Nephron (organoid): ENCODE data around the gene SPTAN1.

ENCODE experiments used
- H3K27ac Mint-ChIP-seq, 3 experiments: 2 replicates each; pipeline ENCODE4 v1.8.0; 2020; ENCODE audit warnings: mixed read lengths in 3 of 3, mild to moderate bottlenecking in 2 of 3, moderate library complexity in 1 of 3
- H3K27me3 Mint-ChIP-seq: 2 replicates; pipeline ENCODE4 v1.8.0; 2021; ENCODE audit warnings: low read depth, mild to moderate bottlenecking, moderate library complexity, mixed read lengths
- H3K36me3 Mint-ChIP-seq: 2 replicates; pipeline ENCODE4 v1.8.0; 2020; ENCODE audit warnings: low read depth, mixed read lengths
- H3K4me1 Mint-ChIP-seq: 2 replicates; pipeline ENCODE4 v1.8.0; 2020; ENCODE audit warnings: mixed read lengths
- H3K4me3 Mint-ChIP-seq, 3 experiments: 2 replicates each; pipeline ENCODE4 v1.8.0; 2020; ENCODE audit warnings: mild to moderate bottlenecking in 3 of 3, mixed read lengths in 3 of 3, moderate library complexity in 2 of 3
- H3K9me3 Mint-ChIP-seq: 2 replicates; pipeline ENCODE4 v1.8.0; 2020; ENCODE audit warnings: mixed read lengths
- CTCF ChIP-seq, 3 experiments: fragments of 200-600 bp; sonication (generic); IDR thresholded peaks; one replicate each; pipeline ENCODE4 v1.5.0; 2021; ENCODE audit warnings: antibody characterized with exemption in 3 of 3; ENCODE audit not compliant: unreplicated experiment in 3 of 3

The SPTAN1 gene

DNA sequence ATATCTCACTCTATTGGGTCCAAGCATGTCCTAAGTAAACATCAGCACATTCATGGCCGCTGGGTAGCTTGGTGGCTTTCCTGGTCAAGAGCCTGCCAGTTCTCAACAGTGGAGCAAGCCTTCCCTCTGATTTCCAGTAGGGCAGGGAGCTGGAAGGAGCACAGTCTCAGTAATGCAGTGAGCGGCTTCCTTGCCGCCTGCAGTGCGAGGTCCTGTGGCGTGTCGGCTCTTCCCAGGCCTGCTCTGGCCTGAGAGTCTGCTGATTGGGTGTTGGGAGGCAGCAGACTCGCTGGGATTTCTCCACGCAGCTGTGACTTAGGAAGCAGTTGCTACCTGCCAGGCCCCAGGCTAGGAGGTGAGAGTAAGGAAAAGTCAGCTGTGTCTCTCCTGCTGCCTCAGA lies 51.3 kb downstream of the SPTAN1 start:
- H3K36me3 Mint-ChIP-seq, result peaks cover 72% of the 10 kb centered on the region
- H3K4me3 Mint-ChIP-seq, result no peak overlapping the region
- no peaks in the 10 kb centered on the region for H3K4me1 Mint-ChIP-seq
- H3K27me3 Mint-ChIP-seq, result no peaks in the 10 kb centered on the region
- H3K9me3 Mint-ChIP-seq, result no peaks in the 10 kb centered on the region
- no peak overlapping the region for H3K27ac Mint-ChIP-seq
- no peak for TF ChIP-seq CTCF (IDR thresholded peaks at IDR 0.05; ENCODE audit: unreplicated experiment in 3 of 3)

DNA sequence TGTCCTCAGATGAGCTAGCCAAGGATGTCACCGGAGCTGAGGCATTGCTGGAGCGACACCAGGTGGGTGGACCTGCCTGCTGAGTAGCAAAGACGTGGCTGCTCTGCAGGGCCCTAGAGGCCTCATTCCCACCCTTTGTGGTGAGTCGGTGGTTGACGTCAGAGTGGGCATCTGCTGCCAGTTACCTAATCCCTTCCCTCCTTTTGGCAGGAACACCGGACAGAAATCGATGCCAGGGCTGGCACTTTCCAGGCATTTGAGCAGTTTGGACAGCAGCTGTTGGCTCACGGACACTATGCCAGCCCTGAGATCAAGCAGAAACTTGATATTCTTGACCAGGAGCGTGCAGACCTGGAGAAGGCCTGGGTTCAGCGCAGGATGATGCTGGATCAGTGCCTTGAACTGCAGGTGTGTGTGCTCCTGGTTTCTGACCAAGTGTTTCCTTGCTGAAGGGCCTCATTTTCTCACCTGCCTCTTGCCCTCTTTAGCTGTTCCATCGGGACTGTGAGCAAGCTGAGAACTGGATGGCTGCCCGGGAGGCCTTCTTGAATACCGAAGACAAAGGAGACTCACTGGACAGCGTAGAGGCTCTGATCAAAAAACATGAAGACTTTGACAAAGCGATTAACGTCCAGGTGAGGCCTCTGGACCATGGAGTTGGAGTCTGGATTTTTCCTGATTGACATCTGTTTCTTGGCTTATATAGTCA lies 55.4 kb downstream of the SPTAN1 start:
- H3K9me3 Mint-ChIP-seq, result no peaks in the 10 kb centered on the region
- H3K36me3 Mint-ChIP-seq, result peaks cover 75% of the 10 kb centered on the region
- TF ChIP-seq CTCF (IDR thresholded peaks at IDR 0.05; ENCODE audit: unreplicated experiment in 3 of 3), result no peak
- no peaks in the 10 kb centered on the region for H3K27me3 Mint-ChIP-seq
- no peaks in the 10 kb centered on the region for H3K4me1 Mint-ChIP-seq
- no peak overlapping the region for H3K27ac Mint-ChIP-seq
- no peak overlapping the region for H3K4me3 Mint-ChIP-seq

- Mint-ChIP-seq H3K36me3 (peaks cover 78% of the 10 kb centered on the region), H3K4me3 (no peak overlapping the region), H3K9me3 (no peaks in the 10 kb centered on the region), H3K27me3 (no peaks in the 10 kb centered on the region), H3K27ac (no peak overlapping the region), H3K4me1 (no peaks in the 10 kb centered on the region)
- TF ChIP-seq CTCF (IDR thresholded peaks at IDR 0.05; ENCODE audit: unreplicated experiment in 3 of 3), result no peak
Measured at GRCh38 chr9:128610897-128611296, 58.5 kb downstream of the SPTAN1 start.

DNA sequence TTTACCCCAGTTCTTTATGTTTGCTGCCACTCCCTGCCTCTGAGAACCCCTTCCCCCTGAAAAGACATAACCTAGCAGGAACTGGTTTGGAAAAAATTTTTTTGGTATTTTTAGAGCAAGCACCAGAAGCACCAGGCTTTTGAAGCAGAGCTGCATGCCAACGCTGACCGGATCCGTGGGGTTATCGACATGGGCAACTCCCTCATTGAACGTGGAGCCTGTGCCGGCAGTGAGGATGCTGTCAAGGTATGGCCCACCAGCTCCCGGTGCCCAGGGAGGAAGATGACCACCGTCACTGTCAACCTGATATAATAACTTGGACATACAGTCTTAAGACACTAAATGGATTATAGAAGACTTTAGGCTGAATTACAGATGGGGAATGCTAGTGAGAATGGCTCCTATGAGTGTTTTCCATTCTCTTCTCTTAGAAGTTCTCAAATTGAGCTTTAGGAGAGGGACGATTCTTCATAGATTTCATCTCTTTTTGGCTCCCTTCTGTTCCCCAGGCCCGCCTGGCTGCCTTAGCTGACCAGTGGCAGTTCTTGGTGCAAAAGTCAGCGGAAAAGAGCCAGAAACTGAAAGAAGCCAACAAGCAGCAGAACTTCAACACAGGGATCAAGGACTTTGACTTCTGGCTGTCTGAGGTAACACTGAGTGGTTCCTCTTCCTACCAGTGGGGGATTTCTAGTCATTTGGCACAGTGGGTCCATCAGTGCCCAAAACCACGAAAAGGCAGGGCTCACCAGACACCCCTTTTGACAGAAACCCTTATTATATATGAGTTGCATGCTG lies 59.4 kb downstream of the SPTAN1 start:
- Mint-ChIP-seq H3K9me3 (no peaks in the 10 kb centered on the region), H3K27ac (no peak overlapping the region), H3K4me1 (no peaks in the 10 kb centered on the region), H3K27me3 (no peaks in the 10 kb centered on the region), H3K4me3 (no peak overlapping the region), H3K36me3 (peaks cover 80% of the 10 kb centered on the region)
- TF ChIP-seq CTCF (IDR thresholded peaks at IDR 0.05; ENCODE audit: unreplicated experiment in 3 of 3), result no peak

- no peaks in the 10 kb centered on the region for H3K9me3 Mint-ChIP-seq
- TF ChIP-seq CTCF (IDR thresholded peaks at IDR 0.05; ENCODE audit: unreplicated experiment in 3 of 3), result no peak
- no peaks in the 10 kb centered on the region for H3K27me3 Mint-ChIP-seq
- peaks cover 77% of the 10 kb centered on the region for H3K36me3 Mint-ChIP-seq
- no peak overlapping the region for H3K27ac Mint-ChIP-seq
- no peak overlapping the region for H3K4me3 Mint-ChIP-seq
- H3K4me1 Mint-ChIP-seq, result no peaks in the 10 kb centered on the region
Measured at GRCh38 chr9:128614728-128615127, 62.3 kb downstream of the SPTAN1 start.
